ENCODE data around the gene LONP1.

GRCh38 chr19:5642204-5642603 is 77.7 kb downstream of the LONP1 start:
- TF ChIP-seq CTCF (IDR thresholded peaks at IDR 0.05) (no peak), EZH2 (IDR thresholded peaks at IDR 0.05) (no peak)
